Immature natural killer cell (primary cell): Measurements from ENCODE around the gene RASAL2. TPM values are rescaled to one million over a fixed set of nuclear protein-coding genes. Genes with fewer than 3 reads are reported as not detected.
"Not testable (repeated sequence)": the region's sequence is repeated elsewhere in the genome, so short reads cannot be mapped to it uniquely, and the experiment has no call there.

Experiments used
- DNase-seq, 3 donors: peaks; one replicate each; pipeline ENCODE4 v3.0.0; 2022; ENCODE audit warnings: mixed read lengths in 1 of 3
- H3K27ac Mint-ChIP-seq, 6 donors: one replicate each; pipeline ENCODE4 v1.8.0; 2020; ENCODE audit warnings: mixed read lengths in 6 of 6, mild to moderate bottlenecking in 5 of 6, inconsistent platforms in 4 of 6, moderate library complexity in 3 of 6
- H3K27me3 Mint-ChIP-seq, 3 donors: one replicate each; pipeline ENCODE4 v1.8.0; 2020 to 2021; ENCODE audit warnings: low read depth in 3 of 3, mild to moderate bottlenecking in 3 of 3, mixed read lengths in 3 of 3, moderate library complexity in 3 of 3, inconsistent platforms in 1 of 3
- H3K36me3 Mint-ChIP-seq, 3 donors: one replicate each; pipeline ENCODE4 v1.8.0; 2020; ENCODE audit warnings: mixed read lengths in 3 of 3, inconsistent platforms in 2 of 3, mild to moderate bottlenecking in 2 of 3
- H3K4me1 Mint-ChIP-seq, 2 donors: one replicate each; pipeline ENCODE4 v1.8.0; 2020; ENCODE audit warnings: inconsistent platforms in 2 of 2, mild to moderate bottlenecking in 2 of 2, mixed read lengths in 2 of 2, moderate library complexity in 1 of 2
- H3K4me3 Mint-ChIP-seq, 5 donors: one replicate each; pipeline ENCODE4 v1.8.0; 2020; ENCODE audit warnings: mild to moderate bottlenecking in 5 of 5, mixed read lengths in 5 of 5, inconsistent platforms in 3 of 5, moderate library complexity in 3 of 5
- H3K9me3 Mint-ChIP-seq, 6 donors: one replicate each; pipeline ENCODE4 v1.8.0; 2020; ENCODE audit warnings: mild to moderate bottlenecking in 6 of 6, mixed read lengths in 6 of 6, inconsistent platforms in 4 of 6, moderate library complexity in 3 of 6
- polyA plus RNA-seq, 3 donors: library from polyadenylated mRNA; unstranded; fragments of 300-500 nt; fragmentation: Illumina TruSeq; gene quantifications; one replicate each; pipeline ENCODE4 v1.2.3, GENCODE V29; 2021

RASAL2 gene
- polyA plus RNA-seq, 3 donors from 2014 or later = not detected

DNA sequence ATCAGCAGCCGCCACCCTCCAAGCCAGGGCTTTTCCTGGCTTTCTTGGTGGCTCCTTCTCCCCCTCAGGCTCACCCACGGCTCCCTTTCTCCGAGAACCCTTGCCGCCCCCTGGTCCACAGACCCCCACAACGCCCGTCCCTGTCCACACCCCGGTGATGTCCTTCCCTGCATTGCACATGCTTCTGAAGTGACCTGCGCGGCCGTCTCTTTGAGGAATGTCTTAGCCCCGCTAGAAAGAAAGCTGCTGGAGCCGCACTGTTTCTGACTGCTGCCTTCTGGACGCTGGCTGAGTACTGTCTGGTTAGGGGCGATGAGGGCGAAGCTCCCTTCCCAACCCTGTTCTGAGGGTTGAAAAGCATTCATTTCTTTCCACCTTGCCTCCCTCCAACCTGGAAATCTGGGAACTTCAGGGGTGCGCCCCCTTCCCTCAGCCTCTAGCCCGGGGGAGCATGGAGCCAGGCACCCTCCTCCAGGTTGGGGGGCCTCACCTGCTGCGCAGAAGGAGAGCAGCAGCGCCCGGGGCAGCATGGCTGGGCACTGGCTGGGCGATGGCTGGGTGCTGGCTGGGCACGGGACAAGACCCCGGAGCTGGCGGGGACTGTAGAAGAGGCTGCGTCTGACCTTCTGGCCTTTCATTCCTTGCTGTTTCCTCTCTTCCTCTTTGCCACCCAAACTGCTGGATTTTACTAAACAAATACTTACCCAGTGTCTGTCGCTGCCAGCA, 402.7 kb downstream of the RASAL2 start, which contains the start of gene CLEC20A:
Gene CLEC20A (minus strand): TSS at position 555 of the 726 bp plus-strand sequence. CDS start 25 bp downstream, at position 530.
- Mint-ChIP-seq H3K4me3 (no peak within 1 kb of the TSS), H3K36me3 (no peaks in the 10 kb centered on the region), H3K27ac (no peak within 1 kb of the TSS), H3K27me3 (peaks cover 0 to 2% (median 1%) of the 10 kb centered on the region in 3 donors), H3K4me1 (no peaks in the 10 kb centered on the region), H3K9me3 (no peaks in the 10 kb centered on the region)
- no peak for DNase-seq

DNA sequence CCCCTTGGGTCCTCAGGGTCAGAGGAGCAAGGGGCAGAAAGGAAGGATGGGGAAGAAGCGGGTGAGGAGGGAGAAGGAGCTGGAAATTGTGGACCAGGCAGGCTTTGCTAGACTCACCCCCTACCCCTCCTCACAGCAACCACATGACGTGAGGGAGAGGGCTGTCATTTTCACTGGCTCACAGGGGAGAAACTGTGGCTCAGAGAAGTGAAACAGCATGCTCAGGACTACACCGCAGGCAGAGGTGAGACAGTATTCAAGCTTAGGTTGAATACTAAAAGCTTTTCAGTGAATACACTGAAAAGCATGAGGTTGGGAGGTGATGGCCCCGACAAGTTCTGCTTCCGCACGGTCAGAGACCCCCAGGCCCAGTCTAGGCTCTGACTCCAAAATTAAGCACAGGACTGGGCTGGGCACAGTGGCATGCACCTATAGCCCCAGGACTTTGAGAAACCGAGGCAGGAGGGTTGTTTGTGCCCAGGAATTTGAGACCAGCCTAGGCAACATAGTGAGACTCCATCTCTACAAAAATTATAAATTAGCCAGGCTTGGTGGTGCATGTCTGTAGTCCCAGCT, 404.1 kb downstream of the RASAL2 start:
- DNase-seq = no peak
- H3K4me1 Mint-ChIP-seq = no peaks in the 10 kb centered on the region
- no peaks in the 10 kb centered on the region for H3K9me3 Mint-ChIP-seq
- H3K27ac Mint-ChIP-seq = no peak overlapping the region
- no peaks in the 10 kb centered on the region for H3K36me3 Mint-ChIP-seq
- H3K27me3 Mint-ChIP-seq = peaks cover 0 to 4% (median 1%) of the 10 kb centered on the region in 3 donors
- no peak overlapping the region for H3K4me3 Mint-ChIP-seq

DNA sequence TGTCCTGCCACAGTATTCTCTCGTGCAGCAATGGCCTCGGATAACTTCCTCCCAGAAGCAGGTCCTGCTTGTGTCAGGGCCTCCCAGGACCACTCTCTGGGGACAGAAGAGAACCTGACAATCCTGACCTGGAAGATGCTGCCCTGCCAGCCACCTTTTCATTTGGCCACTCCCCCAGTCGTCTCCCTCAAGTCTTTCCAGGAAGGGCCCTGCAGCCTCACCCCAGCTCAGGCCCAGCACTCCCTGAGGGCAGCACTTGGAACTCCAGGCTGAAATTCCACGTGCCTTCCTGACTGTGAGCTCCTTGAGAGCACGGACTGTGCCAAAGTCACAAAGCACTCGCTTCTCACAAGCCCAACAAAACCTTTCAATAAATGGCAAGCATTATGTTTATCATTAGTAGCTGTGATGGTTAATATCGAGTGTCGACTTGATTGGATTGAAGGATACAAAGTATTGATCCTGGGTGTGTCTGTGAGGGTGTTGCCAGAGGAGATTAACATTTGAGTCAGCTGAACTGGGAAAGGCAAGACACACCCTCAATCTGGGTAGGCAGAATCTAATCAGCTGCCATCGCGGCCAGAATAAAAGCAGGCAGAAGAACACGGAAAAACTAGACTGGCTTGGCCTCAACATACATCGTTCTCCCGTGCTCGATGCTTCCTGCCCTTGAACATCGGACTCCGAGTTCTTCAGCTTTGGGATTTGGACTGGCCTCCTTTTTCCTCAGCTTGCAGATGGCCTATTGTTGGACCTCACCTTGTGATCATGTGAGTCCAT, 405.2 kb downstream of the RASAL2 start:
- Mint-ChIP-seq H3K9me3 (no peaks in the 10 kb centered on the region), H3K4me3 (no peak overlapping the region), H3K4me1 (no peaks in the 10 kb centered on the region), H3K27ac (no peak overlapping the region), H3K27me3 (peaks cover 1 to 4% (median 3%) of the 10 kb centered on the region in 3 donors), H3K36me3 (no peaks in the 10 kb centered on the region)
- DNase-seq = no peak

DNA sequence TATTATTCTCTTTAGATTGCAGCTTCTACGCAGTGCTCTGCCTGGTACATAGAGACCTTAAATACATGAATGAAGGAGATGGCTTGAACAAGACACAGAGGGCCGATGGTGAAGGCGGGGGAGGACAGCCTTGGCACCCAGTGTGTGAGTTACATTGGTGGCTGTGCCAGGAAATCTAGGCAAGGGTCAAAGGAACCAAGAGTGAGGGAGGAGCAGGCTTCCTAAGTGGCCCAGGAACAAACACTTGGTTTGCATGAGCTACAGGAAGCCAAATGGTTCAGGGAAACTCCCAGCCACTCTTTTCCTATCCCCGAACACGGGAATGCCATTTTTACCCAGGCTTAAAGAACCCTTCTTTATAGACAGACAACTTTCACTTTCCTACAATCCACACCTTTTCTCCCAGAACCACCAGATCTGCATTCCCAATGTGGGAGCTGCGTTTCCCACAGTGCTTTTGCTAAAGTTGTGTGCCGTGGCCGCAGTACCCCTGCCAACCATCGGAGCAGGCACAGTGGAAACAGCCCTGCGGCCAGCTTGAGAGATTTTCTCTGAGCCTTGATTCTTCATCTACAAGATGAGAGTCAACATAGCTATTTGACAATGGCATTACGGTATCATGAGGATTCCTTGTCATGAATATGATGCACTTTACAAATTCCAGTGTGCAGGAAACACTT, 406.3 kb downstream of the RASAL2 start:
- no peaks in the 10 kb centered on the region for H3K36me3 Mint-ChIP-seq
- H3K4me1 Mint-ChIP-seq = no peaks in the 10 kb centered on the region
- H3K9me3 Mint-ChIP-seq = no peaks in the 10 kb centered on the region
- peaks cover 1 to 4% (median 3%) of the 10 kb centered on the region in 3 donors for H3K27me3 Mint-ChIP-seq
- no peak overlapping the region for H3K27ac Mint-ChIP-seq
- no peak for DNase-seq
- H3K4me3 Mint-ChIP-seq = no peak overlapping the region

DNA sequence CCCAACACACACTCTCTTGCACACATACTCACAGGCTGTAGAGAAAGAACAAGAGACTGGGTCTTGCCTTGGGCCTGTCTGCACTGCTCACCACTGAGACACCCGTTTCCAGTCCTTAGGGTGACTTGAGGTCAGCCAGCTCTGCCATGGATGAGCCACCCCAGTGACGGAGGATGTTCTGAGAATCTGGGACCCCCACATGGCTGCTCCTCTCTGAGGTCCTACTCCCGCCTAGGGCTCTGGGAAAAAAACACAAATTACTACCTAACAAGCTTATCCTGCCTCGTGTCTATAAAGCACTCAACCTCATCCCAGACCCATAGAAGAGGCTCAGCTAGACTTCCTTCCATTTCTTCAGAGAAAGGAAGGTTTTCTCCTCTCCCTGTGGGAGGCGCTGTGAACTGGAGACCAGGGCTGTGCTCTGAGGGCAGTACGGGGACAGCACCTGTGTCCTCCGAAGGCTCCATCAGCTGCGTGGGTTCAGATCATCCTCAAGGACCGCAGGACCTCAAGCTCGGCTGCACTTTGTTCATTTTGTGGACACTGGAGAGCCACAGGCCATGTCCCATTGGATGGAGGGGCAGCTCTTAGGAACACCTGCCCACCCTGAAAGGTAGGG, 407.1 kb downstream of the RASAL2 start:
- peaks cover 1 to 4% (median 3%) of the 10 kb centered on the region in 3 donors for H3K27me3 Mint-ChIP-seq
- no peak for DNase-seq
- no peak overlapping the region for H3K4me3 Mint-ChIP-seq
- no peak overlapping the region for H3K27ac Mint-ChIP-seq
- no peaks in the 10 kb centered on the region for H3K4me1 Mint-ChIP-seq
- no peaks in the 10 kb centered on the region for H3K36me3 Mint-ChIP-seq
- no peaks in the 10 kb centered on the region for H3K9me3 Mint-ChIP-seq

DNA sequence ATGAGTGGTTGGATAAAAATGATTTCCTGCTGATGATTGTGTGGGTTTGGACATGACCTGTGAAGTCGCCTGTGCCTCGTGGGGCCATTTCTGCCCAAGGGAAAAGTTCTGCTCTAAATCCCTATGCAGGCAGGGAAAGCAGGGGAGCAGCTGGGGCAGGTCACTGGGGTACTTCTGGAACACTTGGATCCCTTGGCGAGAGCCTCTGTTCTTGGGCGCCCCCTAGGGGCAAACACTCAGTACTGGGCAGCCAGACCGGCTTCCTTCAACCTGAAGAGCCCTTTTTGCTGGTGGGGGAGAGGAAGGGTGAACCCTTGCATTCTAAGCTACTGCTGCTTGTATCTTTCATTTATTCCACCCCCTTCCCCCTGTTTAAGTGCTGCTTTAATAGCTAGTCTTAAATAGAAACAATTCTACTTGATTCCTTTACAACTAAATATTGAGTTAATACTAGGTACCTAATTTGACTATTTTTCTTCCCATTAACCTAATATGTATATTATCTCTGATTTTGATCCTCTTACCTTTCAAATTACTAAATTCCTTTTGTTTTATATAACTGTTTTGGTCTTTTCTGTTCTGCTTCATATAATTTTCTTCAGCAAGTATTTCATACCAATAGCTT, 407.9 kb downstream of the RASAL2 start:
- Mint-ChIP-seq H3K4me3 (no peak overlapping the region), H3K27me3 (peaks cover 1 to 4% (median 3%) of the 10 kb centered on the region in 3 donors), H3K4me1 (no peaks in the 10 kb centered on the region), H3K27ac (no peak overlapping the region), H3K9me3 (no peaks in the 10 kb centered on the region), H3K36me3 (no peaks in the 10 kb centered on the region)
- peak; percentile 17 to 38 (median 34) for DNase-seq

DNA sequence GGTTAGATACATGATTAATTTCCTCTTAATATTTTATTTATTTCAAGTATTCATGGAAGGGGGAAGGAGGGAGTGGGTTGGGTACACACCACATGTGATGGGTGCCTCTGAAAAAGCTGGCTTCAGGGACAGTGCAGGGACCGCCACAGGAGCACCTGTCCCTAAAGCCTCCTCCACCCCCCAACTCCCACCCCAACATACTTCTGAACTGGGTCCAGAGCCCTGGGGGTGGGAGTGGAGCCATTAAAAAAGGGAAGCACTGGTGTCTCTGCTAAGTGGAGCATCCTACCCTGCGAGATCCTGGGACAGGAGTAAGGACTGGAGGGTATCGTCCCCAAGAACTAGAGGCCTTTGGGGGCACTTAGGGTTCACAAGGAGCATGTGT, 408.4 kb downstream of the RASAL2 start:
- peaks cover 0 to 4% (median 3%) of the 10 kb centered on the region in 3 donors for H3K27me3 Mint-ChIP-seq
- H3K9me3 Mint-ChIP-seq = no peaks in the 10 kb centered on the region
- H3K4me1 Mint-ChIP-seq = no peaks in the 10 kb centered on the region
- no peak overlapping the region for H3K4me3 Mint-ChIP-seq
- H3K36me3 Mint-ChIP-seq = no peaks in the 10 kb centered on the region
- DNase-seq = no peak
- no peak overlapping the region for H3K27ac Mint-ChIP-seq

DNA sequence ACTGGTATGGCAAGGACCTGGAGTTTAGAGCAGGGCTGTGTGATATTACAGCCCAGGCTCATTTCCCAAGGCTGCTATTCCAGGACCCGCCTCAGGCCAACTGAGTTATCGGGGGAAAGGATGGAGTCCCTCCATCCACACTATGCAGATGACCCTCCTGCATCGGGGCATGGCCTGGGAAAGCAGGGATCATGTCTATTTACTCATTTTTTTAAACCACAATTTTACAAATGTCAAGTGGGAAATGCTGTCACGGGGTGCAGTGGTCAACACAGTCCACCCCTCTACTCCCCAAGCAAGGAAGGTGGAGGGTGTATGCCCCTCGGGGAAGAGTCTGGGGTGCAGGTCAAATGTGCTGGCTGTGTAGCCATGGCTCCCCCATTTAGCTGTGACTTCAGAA, 409.0 kb downstream of the RASAL2 start:
- Mint-ChIP-seq H3K9me3 (no peaks in the 10 kb centered on the region), H3K36me3 (no peaks in the 10 kb centered on the region), H3K4me3 (no peak overlapping the region), H3K27ac (no peak overlapping the region), H3K27me3 (peaks cover 0 to 4% (median 3%) of the 10 kb centered on the region in 3 donors), H3K4me1 (no peaks in the 10 kb centered on the region)
- no peak for DNase-seq

DNA sequence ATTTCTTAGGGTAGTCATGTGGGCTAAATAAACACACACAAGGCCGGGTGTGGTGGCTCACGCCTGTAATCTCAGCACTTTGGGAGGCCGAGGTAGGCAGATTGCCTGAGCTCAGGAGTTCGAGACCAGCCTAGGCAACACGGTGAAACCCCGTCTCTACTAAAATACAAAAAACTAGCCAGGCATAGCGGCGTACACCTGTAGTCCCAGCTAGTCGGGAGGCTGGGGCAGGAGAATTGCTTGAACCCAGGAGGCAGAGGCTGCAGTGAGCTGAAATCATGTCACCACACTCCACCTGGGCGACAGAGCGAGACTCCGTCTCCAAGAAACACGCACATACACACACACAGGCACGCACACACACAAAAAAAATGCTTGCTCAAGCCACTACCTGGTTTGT, 409.4 kb downstream of the RASAL2 start:
- H3K4me1 Mint-ChIP-seq, H3K9me3 Mint-ChIP-seq, DNase-seq, H3K4me3 Mint-ChIP-seq, H3K27me3 Mint-ChIP-seq, H3K36me3 Mint-ChIP-seq, H3K27ac Mint-ChIP-seq: not testable (repeated sequence)

DNA sequence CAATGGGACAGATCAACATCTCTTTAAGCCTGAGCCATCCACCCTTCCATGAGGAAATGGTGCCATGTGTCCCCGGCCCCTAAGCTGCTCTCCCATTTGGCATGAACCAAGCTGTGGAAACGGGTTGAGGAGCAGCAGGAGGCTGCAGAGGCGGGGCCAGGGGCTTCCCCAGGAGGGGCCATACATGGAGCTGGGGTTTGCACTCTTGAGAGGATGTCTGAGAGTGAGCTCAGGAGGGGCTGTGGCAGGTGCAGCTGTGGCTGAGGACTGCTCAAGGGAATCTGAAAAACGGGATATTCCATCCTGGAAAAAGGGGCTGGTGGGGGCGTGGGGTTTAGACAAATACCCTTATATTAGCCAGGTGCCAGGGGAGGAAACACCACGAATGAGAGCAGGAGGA, 409.9 kb downstream of the RASAL2 start:
- Mint-ChIP-seq H3K36me3 (no peaks in the 10 kb centered on the region), H3K4me1 (no peaks in the 10 kb centered on the region), H3K4me3 (no peak overlapping the region), H3K27ac (no peak overlapping the region), H3K9me3 (peaks cover 0 to 1% (median 0%) of the 10 kb centered on the region in 6 donors), H3K27me3 (peaks cover 0 to 4% (median 3%) of the 10 kb centered on the region in 3 donors)
- DNase-seq = no peak

DNA sequence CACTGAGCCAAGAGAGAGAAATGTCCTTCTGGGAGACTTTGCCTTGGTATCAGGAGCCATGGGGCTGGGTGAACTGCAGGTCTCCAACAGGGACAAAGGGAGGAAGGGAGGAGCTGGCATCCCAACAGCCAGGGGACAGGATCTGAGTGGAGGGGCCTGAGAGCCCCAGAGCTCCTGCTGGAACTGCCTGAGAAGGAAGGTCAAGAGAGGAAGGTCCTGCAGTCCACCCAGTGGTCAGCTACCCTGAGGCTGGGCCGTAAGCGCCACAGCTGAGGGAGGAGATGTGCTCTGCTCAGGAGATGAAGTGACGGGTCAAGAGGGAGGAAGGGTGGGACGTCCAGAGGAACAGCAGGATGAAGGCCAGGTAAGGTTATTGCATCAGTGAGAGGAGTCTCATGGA, 410.4 kb downstream of the RASAL2 start:
- no peak overlapping the region for H3K27ac Mint-ChIP-seq

DNA sequence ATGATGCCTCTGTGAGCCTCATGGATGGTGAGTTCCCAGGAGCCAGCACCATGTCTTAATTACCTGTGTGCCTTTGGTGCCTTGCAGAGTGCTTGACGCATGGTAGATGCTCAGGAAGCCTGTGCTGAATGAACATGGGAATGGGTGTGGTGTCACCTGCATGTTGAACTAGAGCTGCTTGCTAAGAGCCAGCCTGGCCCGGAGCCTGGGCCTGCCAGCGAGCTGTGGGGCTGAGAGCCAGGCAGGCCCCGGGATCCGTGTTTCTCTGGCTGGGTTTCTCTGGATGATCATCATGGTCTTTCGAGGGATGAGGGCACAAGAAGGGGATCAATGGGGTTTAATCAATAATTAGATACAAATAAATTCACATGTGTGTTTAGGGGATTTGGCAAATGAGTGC, 412.3 kb downstream of the RASAL2 start:
- peaks cover 0 to 4% (median 3%) of the 10 kb centered on the region in 3 donors for H3K27me3 Mint-ChIP-seq

More for the DNA sequence above, 410.4 kb downstream of the RASAL2 start:
- Mint-ChIP-seq H3K4me3 (no peak overlapping the region), H3K9me3 (peaks cover 0 to 1% (median 0%) of the 10 kb centered on the region in 6 donors), H3K36me3 (no peaks in the 10 kb centered on the region), H3K27me3 (peaks cover 0 to 4% (median 3%) of the 10 kb centered on the region in 3 donors), H3K4me1 (no peaks in the 10 kb centered on the region)
- DNase-seq = no peak

DNA sequence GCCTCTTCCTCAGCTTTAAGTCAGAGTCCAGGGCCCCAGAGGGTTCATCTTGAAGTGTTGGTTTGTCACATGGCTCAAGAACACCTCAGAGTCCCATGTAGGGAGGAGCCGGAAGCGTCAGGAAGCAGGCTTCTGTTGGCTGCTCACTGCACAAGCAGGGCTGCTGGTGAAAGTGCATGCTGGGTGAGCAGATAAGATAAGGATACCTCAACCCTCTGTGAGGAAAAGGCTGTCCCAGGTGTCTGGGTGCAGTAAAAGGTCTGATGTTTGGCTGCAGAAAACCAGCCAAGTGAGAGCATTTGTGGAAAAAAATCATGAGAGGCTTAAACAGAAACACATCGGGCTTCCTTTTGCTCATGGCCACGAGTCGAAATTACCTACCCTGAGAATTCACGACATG, 412.8 kb downstream of the RASAL2 start:
- Mint-ChIP-seq H3K4me1 (no peaks in the 10 kb centered on the region), H3K27me3 (peaks cover 0 to 3% (median under 1%) of the 10 kb centered on the region in 3 donors), H3K9me3 (peaks cover 0 to 1% (median 0%) of the 10 kb centered on the region in 6 donors), H3K4me3 (no peak overlapping the region), H3K36me3 (no peaks in the 10 kb centered on the region), H3K27ac (no peak overlapping the region)
- no peak for DNase-seq

More for the DNA sequence above, 412.3 kb downstream of the RASAL2 start:
- Mint-ChIP-seq H3K27ac (no peak overlapping the region), H3K4me3 (no peak overlapping the region), H3K9me3 (peaks cover 0 to 1% (median 0%) of the 10 kb centered on the region in 6 donors), H3K4me1 (no peaks in the 10 kb centered on the region), H3K36me3 (no peaks in the 10 kb centered on the region)
- DNase-seq = no peak
